NB4 (cell line): ENCODE results near the gene GNPAT.

ENCODE experiments used
- DNase-seq: peaks from one replicate; pipeline ENCODE4 v3.0.0; 2010; ENCODE audit warnings: low read depth
- H3K4me3 ChIP-seq: one replicate; pipeline ENCODE4 v1.5.1; 2011; ENCODE audit warnings: mild to moderate bottlenecking, low read depth, low read length, moderate library complexity
- MYC ChIP-seq: IDR thresholded peaks from 2 replicates; pipeline ENCODE4 v1.6.1; 2011; ENCODE audit warnings: low read depth, low read length
- POLR2A ChIP-seq: IDR thresholded peaks from 2 replicates; pipeline ENCODE4 v1.6.1; 2011; ENCODE audit warnings: mild to moderate bottlenecking; ENCODE audit not compliant: insufficient read length; ENCODE audit errors: extremely low read depth
- TF ChIP-seq, protein P1 (sequence below): IDR thresholded peaks from one replicate; pipeline ENCODE4 v1.5.1; 2012; ENCODE audit warnings: low read depth, low read length
- TF ChIP-seq, protein P2 (sequence below): IDR thresholded peaks from 2 replicates; pipeline ENCODE4 v1.6.1; 2011; ENCODE audit warnings: low read depth, low read length

Gene GNPAT

DNA sequence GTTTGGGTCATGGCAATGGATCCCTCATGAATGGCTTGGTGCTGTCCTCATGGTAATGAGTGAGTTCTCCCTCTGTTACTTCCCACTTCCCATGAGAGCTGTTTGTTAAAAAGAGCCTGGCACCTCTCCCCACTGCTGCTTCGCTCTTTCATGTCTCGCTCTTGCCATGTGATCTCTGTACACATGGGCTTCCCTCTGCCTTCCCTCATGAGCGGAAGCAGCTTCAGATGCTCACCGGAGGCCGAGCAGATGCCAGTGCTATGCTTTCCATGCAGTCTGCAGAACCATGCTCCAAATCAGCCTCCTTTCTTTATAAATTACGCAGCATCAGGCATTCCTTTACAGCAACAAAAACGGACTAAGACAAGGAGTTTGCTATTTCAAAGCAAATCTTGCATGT is 14.9 kb upstream of the GNPAT start:
- H3K4me3 ChIP-seq: no peak overlapping the region
- TF ChIP-seq MYC (no peak), POLR2A (no peak)
- TF ChIP-seq, protein P1, sequence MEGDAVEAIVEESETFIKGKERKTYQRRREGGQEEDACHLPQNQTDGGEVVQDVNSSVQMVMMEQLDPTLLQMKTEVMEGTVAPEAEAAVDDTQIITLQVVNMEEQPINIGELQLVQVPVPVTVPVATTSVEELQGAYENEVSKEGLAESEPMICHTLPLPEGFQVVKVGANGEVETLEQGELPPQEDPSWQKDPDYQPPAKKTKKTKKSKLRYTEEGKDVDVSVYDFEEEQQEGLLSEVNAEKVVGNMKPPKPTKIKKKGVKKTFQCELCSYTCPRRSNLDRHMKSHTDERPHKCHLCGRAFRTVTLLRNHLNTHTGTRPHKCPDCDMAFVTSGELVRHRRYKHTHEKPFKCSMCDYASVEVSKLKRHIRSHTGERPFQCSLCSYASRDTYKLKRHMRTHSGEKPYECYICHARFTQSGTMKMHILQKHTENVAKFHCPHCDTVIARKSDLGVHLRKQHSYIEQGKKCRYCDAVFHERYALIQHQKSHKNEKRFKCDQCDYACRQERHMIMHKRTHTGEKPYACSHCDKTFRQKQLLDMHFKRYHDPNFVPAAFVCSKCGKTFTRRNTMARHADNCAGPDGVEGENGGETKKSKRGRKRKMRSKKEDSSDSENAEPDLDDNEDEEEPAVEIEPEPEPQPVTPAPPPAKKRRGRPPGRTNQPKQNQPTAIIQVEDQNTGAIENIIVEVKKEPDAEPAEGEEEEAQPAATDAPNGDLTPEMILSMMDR: no peak
- TF ChIP-seq, protein P2, sequence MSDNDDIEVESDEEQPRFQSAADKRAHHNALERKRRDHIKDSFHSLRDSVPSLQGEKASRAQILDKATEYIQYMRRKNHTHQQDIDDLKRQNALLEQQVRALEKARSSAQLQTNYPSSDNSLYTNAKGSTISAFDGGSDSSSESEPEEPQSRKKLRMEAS: no peak
- DNase-seq: no peak

GRCh38 chr1:231231511-231231910 is 9.5 kb upstream of the GNPAT start:
- TF ChIP-seq, protein P1: no peak
- no peak for TF ChIP-seq MYC
- TF ChIP-seq POLR2A: no peak
- TF ChIP-seq, protein P2: no peak
- no peak for DNase-seq
- H3K4me3 ChIP-seq: no peak overlapping the region

GRCh38 chr1:231232870-231233734 is 7.9 kb upstream of the GNPAT start:
- H3K4me3 ChIP-seq: no peak overlapping the region
- TF ChIP-seq, protein P2: no peak
- no peak for TF ChIP-seq MYC
- no peak for TF ChIP-seq POLR2A
- TF ChIP-seq, protein P1: no peak
- DNase-seq: no peak

- H3K4me3 ChIP-seq: no peak overlapping the region
- no peak for DNase-seq
- TF ChIP-seq POLR2A (no peak), MYC (no peak)
- TF ChIP-seq, protein P1: no peak
- TF ChIP-seq, protein P2: no peak
These were observed 7.1 kb upstream of the GNPAT start for GRCh38 chr1:231233735-231234417.

GRCh38 chr1:231234506-231234905 is 6.5 kb upstream of the GNPAT start:
- TF ChIP-seq, protein P1: no peak
- no peak for TF ChIP-seq POLR2A
- DNase-seq: no peak
- H3K4me3 ChIP-seq: no peak overlapping the region
